HEK293T (cell line): ENCODE results near the gene HMOX1.

Experiments
- FOXA1 ChIP-seq: fragments of 450-650 bp; IDR thresholded peaks from 2 replicates; pipeline ENCODE4 v1.6.1; 2016; ENCODE audit warnings: mild to moderate bottlenecking
- FOXM1 ChIP-seq: fragments of 450-650 bp; IDR thresholded peaks from 2 replicates; pipeline ENCODE4 v1.6.1; 2017; ENCODE audit warnings: mild to moderate bottlenecking, borderline replicate concordance
- HDGF ChIP-seq: fragments of 450-650 bp; IDR thresholded peaks from 2 replicates; pipeline ENCODE4 v1.6.1; 2017; ENCODE audit warnings: antibody characterized with exemption, borderline replicate concordance
- NFRKB ChIP-seq: fragments of 450-650 bp; IDR thresholded peaks from 2 replicates; pipeline ENCODE4 v1.6.1; 2016; ENCODE audit warnings: mild to moderate bottlenecking, moderate library complexity
- SP1 ChIP-seq: fragments of 450-650 bp; IDR thresholded peaks from 2 replicates; pipeline ENCODE4 v1.6.1; 2017
- TARDBP ChIP-seq: fragments of 450-650 bp; IDR thresholded peaks from 2 replicates; pipeline ENCODE4 v1.6.1; 2016

DNA sequence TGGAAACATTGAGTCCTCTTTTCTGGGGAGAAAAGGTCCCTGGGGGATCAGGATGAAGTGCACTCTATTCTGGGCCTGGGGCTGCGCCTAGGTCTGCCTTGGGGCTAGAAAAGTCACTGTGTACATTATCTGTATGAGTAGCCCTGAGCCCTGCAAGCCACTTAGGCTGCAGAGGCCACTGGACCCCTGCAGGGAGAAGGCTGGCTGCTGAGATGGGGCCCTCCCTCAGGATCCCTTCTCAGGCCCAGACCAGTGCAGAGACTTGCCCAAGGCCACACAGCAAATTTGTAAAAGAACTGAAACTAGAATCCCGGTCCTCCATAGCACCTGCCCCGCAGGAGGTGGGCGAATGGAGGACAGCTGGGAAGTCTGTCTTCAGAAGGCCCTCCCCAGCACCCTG, 26.8 kb upstream of the HMOX1 start:
- TF ChIP-seq NFRKB, result no peak
- no peak for TF ChIP-seq HDGF
- TF ChIP-seq SP1, result no peak
- TF ChIP-seq TARDBP, result no peak
- TF ChIP-seq FOXM1, result no peak
- no peak for TF ChIP-seq FOXA1
